Adrenal gland (tissue), 5 donors: ENCODE data around the gene INKA2.

ENCODE experiments used
- POLR2A ChIP-seq, 2 donors: fragments of 450-650 bp; IDR thresholded peaks; one replicate each; pipeline ENCODE4 v1.6.1; 2017; ENCODE audit warnings: antibody characterized with exemption in 2 of 2, mild to moderate bottlenecking in 2 of 2, moderate library complexity in 1 of 2
- TF ChIP-seq, protein P1 (sequence below), 6 experiments: fragments of 450-650 bp in 4 of 6; fragments of 200-600 bp in 2 of 6; sonication (generic) in 1 of 6; IDR thresholded peaks; 1 replicate in 5 of 6; 2 replicates in 1 of 6; pipeline versions ENCODE4 v1.5.1 to v1.8.0; 2016 to 2021; ENCODE audit warnings: antibody characterized with exemption in 6 of 6, mild to moderate bottlenecking in 2 of 6, moderate library complexity in 1 of 6
- donor health status: DM: no; HTN: no; CAD: no.

DNA sequence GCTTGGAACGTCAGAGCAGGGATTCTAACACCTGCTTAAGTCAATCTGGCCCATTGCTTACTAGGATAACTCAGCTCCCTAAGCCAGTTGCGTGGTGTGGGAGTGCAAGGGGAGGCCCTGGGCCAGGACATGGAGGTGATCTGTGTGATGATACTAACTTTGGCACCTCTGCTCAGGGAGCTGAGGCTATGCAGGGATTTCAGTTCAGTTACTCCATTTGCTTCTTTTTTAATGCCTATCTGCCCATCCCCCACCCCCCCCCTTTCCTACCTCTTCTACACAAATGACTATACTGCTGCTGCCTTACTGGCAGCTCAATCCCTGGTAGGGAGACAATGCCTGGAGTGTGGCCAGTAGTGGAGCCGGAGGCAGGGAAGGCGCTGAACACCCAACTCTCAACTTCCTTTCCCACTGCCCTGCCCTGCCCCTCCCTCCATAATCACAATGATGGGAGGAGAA lies 19.5 kb downstream of the INKA2 start:
- TF ChIP-seq, protein P1, sequence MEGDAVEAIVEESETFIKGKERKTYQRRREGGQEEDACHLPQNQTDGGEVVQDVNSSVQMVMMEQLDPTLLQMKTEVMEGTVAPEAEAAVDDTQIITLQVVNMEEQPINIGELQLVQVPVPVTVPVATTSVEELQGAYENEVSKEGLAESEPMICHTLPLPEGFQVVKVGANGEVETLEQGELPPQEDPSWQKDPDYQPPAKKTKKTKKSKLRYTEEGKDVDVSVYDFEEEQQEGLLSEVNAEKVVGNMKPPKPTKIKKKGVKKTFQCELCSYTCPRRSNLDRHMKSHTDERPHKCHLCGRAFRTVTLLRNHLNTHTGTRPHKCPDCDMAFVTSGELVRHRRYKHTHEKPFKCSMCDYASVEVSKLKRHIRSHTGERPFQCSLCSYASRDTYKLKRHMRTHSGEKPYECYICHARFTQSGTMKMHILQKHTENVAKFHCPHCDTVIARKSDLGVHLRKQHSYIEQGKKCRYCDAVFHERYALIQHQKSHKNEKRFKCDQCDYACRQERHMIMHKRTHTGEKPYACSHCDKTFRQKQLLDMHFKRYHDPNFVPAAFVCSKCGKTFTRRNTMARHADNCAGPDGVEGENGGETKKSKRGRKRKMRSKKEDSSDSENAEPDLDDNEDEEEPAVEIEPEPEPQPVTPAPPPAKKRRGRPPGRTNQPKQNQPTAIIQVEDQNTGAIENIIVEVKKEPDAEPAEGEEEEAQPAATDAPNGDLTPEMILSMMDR (IDR thresholded peaks at IDR 0.05): no peak
- no peak for TF ChIP-seq POLR2A (IDR thresholded peaks at IDR 0.05)
